ENCODE data around the gene TBCA.

- TF ChIP-seq CTCF (IDR thresholded peaks at IDR 0.05; ENCODE audit: low read depth, low read length, poor library complexity, severe bottlenecking) (no peak), EZH2phosphoT487 (IDR thresholded peaks at IDR 0.05; ENCODE audit: borderline replicate concordance, low read length) (no peak)
Observed at GRCh38 chr5:77781076-77781475, 4.9 kb upstream of the TBCA start.
